Measurements from ENCODE around the gene PITPNB.

Gene PITPNB

GRCh38 chr22:27815826-27816530 is 103.1 kb downstream of the PITPNB start:
- H3K27ac Mint-ChIP-seq, result no peak overlapping the region
- no peak overlapping the region for H3K4me3 Mint-ChIP-seq
- H3K36me3 Mint-ChIP-seq, result no peaks in the 10 kb centered on the region
- peaks cover 3% of the 10 kb centered on the region for H3K27me3 Mint-ChIP-seq
- H3K4me1 Mint-ChIP-seq, result no peaks in the 10 kb centered on the region
- no peaks in the 10 kb centered on the region for H3K9me3 Mint-ChIP-seq

DNA sequence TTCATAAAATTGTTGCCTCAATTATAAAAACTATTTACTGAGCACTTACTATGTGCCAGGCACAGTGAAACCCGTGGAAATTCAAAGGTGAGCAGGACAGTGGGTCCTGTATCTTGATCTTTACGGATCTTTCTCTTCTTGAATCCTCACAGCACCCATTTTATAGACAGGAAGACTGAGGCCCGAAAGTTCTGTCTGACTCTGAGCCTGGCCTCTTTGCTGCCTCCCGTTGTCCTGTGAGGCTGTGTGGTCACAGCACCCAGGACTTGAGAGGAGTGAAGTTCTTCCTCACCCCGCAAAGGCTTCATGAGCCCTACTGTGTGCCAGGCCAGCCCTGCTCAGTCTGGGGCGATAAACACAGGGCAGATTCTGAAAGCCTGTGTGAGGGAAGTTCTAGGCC is 104.1 kb downstream of the PITPNB start:
- no peaks in the 10 kb centered on the region for H3K4me1 Mint-ChIP-seq
- no peak overlapping the region for H3K4me3 Mint-ChIP-seq
- no peak overlapping the region for H3K27ac Mint-ChIP-seq
- no peaks in the 10 kb centered on the region for H3K36me3 Mint-ChIP-seq
- H3K9me3 Mint-ChIP-seq, result no peaks in the 10 kb centered on the region
- peaks cover 3% of the 10 kb centered on the region for H3K27me3 Mint-ChIP-seq

DNA sequence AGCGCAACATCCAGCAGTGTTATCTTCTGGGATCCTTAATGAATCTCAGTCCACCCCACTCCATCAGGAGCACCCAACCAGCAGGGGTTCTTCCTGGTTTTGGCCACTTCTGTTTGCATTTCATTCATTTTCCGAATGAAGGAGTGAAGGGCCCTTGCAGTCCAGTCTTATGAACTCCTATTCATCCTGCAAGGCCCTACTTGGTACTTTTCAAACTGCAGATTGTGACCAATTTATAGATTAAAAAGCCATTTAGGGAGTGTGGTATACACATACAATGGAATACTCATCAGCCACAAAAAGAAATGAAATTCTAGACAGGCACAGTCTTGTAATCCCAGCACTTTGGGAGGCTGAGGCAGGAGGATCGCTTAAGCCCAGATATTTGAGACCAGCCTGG is 107.3 kb downstream of the PITPNB start:
- H3K36me3 Mint-ChIP-seq, result no peaks in the 10 kb centered on the region
- no peaks in the 10 kb centered on the region for H3K4me1 Mint-ChIP-seq
- no peak overlapping the region for H3K27ac Mint-ChIP-seq
- H3K9me3 Mint-ChIP-seq, result no peaks in the 10 kb centered on the region
- no peak overlapping the region for H3K4me3 Mint-ChIP-seq
- H3K27me3 Mint-ChIP-seq, result peaks cover 8% of the 10 kb centered on the region

GRCh38 chr22:27810609-27811151 is 108.4 kb downstream of the PITPNB start:
- no peaks in the 10 kb centered on the region for H3K9me3 Mint-ChIP-seq
- no peak overlapping the region for H3K27ac Mint-ChIP-seq
- H3K4me3 Mint-ChIP-seq, result no peak overlapping the region
- no peaks in the 10 kb centered on the region for H3K4me1 Mint-ChIP-seq
- peaks cover 7% of the 10 kb centered on the region for H3K27me3 Mint-ChIP-seq
- H3K36me3 Mint-ChIP-seq, result no peaks in the 10 kb centered on the region

GRCh38 chr22:27809700-27810608 is 109.1 kb downstream of the PITPNB start:
- Mint-ChIP-seq H3K9me3 (no peaks in the 10 kb centered on the region), H3K36me3 (no peaks in the 10 kb centered on the region), H3K27ac (no peak overlapping the region), H3K27me3 (peaks cover 10% of the 10 kb centered on the region), H3K4me3 (no peak overlapping the region), H3K4me1 (no peaks in the 10 kb centered on the region)

DNA sequence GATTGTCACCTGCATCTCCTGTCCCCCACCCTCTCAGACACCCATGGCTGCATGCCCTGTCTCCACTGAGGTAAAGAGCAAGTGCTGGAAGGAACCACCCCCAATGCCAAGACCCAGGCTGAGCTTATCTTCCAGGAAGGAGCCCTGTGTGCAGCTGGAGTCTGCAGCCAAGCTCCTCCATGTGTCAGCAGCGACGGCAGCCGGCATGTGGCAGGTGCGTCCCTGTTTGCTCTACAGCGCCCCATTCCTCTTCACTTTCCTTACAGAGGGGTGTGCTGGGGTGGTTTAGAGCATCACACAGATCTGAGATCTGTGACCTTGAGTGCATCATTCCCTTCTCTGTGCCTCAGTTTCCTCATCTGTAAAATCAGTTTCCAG is 109.8 kb downstream of the PITPNB start:
- H3K36me3 Mint-ChIP-seq, result no peaks in the 10 kb centered on the region
- no peak overlapping the region for H3K27ac Mint-ChIP-seq
- H3K4me1 Mint-ChIP-seq, result peaks cover 4% of the 10 kb centered on the region
- peaks cover 13% of the 10 kb centered on the region for H3K27me3 Mint-ChIP-seq
- H3K9me3 Mint-ChIP-seq, result no peaks in the 10 kb centered on the region
- no peak overlapping the region for H3K4me3 Mint-ChIP-seq

DNA sequence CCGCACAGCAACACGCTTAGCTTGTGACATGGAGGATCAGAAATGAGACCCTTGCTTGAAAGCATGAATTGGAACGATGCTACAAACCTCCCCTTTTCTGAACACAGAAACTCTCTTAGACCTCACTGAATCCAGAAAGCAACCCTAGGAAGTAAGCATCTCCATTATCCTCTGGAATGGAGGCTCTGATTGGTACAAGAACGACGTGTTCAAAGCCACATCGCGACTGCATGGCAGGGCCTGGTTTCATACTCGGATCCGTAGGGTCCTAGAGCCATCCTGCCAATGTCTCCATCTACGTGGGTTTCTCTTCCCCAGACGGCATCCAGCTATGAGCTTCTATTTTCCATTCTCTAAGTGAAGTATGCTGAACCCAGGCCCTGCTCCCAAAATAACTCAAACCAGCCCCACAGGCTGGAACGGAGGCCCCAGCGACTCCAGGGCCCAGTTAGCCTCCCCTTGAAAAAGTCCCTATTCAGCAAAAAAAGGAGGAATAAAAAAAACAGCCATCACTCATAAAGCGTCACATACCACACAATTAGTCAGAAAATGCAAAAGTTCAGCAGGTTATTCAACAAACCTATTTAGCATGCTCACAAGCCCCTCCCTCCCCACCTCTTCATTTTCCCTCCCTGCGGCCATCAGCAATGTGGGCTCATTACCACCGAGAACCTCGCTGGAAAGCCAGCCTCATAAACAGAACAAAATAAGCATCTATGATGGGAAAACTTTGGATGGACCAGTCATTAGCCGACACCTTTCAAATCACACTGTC is 110.4 kb downstream of the PITPNB start:
- Mint-ChIP-seq H3K27ac (no peak overlapping the region), H3K27me3 (peaks cover 13% of the 10 kb centered on the region), H3K4me1 (peaks cover 4% of the 10 kb centered on the region), H3K4me3 (no peak overlapping the region), H3K36me3 (no peaks in the 10 kb centered on the region), H3K9me3 (no peaks in the 10 kb centered on the region)

DNA sequence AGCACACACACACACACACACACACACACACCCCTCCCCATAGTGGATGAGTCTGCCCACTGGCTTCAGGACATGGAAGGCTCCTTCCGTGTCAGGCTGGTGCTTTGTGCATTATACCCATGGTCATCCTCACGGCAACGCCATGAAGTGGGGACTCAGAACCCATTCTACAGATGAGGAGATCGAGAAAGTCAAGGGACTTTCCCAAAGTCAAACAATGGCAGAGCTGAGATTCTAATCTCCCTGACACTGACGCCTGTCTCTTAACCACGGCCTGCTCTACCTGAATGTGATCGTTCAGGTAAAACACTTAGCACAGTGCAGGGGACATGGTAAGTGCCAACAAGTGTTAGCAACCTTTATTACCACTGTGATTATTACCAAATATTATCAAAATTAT is 113.2 kb downstream of the PITPNB start:
- peaks cover 14% of the 10 kb centered on the region for H3K4me1 Mint-ChIP-seq
- no peak overlapping the region for H3K27ac Mint-ChIP-seq
- no peak overlapping the region for H3K4me3 Mint-ChIP-seq
- H3K27me3 Mint-ChIP-seq, result peaks cover 13% of the 10 kb centered on the region
- H3K36me3 Mint-ChIP-seq, result no peaks in the 10 kb centered on the region
- H3K9me3 Mint-ChIP-seq, result no peaks in the 10 kb centered on the region

GRCh38 chr22:27804470-27805297 is 114.4 kb downstream of the PITPNB start:
- Mint-ChIP-seq H3K9me3 (no peaks in the 10 kb centered on the region), H3K27ac (no peak overlapping the region), H3K4me3 (peak overlapping the region; percentile 79), H3K36me3 (no peaks in the 10 kb centered on the region), H3K27me3 (peaks cover 13% of the 10 kb centered on the region), H3K4me1 (peaks cover 14% of the 10 kb centered on the region)

DNA sequence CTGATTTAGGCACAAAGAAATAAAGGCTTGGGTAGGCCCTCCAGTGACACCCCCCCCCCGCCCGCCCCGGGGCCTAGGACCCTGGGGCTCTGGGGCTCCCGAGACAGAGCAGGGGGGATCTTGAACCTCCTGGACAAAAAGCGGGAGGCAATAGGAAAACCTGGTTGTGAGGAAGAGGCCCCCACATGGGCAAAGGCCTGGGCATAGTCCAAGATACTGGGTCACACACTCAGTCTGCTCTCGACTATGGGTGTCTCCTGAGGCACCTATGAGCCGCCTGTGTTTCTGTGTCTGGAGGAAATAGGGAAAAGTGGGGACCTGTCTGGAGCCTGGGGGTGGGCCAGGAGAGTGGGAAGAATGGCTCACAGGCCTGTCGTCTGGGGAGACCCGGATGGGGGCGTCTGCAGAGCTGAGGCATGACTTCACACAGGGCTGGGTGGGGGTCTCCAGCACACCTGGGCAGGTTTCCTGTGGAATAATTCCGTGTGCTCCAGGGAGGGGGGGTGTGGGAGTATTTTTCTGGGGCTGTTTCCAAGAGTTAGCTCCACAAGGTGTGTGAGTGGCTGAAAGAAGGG is 115.1 kb downstream of the PITPNB start:
- Mint-ChIP-seq H3K4me1 (peaks cover 14% of the 10 kb centered on the region), H3K9me3 (no peaks in the 10 kb centered on the region), H3K4me3 (no peak overlapping the region), H3K27me3 (peaks cover 12% of the 10 kb centered on the region), H3K36me3 (no peaks in the 10 kb centered on the region), H3K27ac (no peak overlapping the region)

GRCh38 chr22:27802346-27803073 is 116.5 kb downstream of the PITPNB start:
- H3K36me3 Mint-ChIP-seq, result no peaks in the 10 kb centered on the region
- peaks cover 14% of the 10 kb centered on the region for H3K4me1 Mint-ChIP-seq
- no peaks in the 10 kb centered on the region for H3K9me3 Mint-ChIP-seq
- peaks cover 9% of the 10 kb centered on the region for H3K27me3 Mint-ChIP-seq
- H3K4me3 Mint-ChIP-seq, result peak overlapping the region; percentile 87
- H3K27ac Mint-ChIP-seq, result no peak overlapping the region
